NCI-H2196 treated with DMSO at 0.1 percent for 48 hours (cell line): Measurements from ENCODE around the gene ITGA7.

Experiments used
- DNase-seq: peaks from one replicate; lab custom pipeline; 2025; ENCODE audit not compliant: unreplicated experiment; lab: John Stamatoyannopoulos, UW

Gene ITGA7

DNA sequence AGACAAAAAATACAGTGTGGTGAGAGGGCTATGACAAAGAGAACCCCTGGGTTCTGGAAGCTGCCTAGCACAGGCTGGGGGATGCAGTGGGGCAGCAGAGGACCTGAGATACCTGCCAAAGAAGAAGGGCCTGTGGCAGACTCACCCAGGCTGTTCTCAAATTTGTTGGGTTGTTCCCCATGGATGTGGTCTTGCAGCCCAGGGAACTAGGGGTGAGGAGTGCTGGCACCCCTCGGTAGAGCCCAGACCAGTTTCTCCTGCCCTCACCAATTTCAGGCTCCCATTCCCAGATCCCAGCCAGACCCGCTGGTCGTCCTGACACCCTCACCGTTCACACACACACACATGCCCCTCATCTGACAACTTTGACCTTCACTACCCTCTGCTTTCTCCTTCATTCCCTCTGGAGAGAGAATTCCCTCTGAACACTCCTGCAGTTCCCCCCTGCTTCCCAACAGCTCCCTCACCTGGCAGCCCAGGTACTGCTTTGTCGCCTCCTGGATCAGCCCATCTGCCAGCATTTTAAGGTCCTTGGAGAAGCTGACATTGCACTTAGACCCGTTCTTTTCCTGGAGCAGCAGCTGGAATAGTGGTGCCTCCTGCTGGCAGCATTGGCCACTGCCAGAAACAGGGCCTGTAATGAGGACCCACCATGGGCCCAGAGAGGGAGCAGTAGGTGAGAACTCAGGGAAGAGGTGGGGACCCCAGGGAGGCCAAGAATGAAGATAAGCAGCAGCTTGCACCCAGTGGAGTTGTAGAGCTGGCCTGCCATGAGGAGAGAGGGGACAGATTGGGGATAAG is 29.3 kb upstream of the ITGA7 start:
- DNase-seq: peak; percentile 70

DNA sequence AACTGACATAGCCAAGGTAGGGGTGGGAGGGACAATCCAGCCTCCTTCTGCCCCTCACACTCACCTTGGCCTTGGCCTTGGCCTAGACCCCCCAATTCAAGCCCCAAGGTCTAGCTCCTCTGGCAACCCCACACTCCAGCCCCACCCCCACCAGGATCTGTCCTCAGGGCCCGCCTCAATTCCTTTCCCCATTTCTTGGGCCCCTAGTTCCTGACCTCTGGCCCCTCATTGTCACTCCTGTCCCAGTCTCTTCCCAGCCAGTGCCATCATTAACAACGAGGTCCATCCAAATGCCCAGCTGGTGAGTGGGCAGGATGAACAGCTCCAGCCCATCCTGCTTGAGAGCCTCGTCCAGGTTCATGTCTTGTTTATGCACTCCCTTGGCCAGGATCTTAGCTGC is 28.4 kb upstream of the ITGA7 start:
- DNase-seq: no peak

DNA sequence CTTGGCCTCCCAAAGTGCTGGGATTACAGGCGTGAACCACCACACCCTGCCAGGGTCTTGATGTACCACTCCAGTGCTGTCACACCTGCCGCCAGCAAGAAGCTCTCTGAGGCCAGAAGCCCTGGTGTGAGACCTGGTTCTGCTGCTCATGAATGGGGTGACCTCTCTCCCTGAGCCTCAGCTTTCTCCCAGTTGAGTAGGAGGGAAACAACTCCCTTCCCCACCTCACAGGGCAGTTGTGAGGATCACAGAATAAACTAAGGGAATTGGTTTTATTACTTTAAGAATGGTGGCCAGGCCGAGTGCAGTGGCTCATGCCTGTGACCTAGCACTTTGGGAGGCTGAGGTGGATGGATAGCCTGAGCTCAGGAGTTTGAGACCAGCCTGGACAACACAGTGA is 26.9 kb upstream of the ITGA7 start:
- no peak for DNase-seq

DNA sequence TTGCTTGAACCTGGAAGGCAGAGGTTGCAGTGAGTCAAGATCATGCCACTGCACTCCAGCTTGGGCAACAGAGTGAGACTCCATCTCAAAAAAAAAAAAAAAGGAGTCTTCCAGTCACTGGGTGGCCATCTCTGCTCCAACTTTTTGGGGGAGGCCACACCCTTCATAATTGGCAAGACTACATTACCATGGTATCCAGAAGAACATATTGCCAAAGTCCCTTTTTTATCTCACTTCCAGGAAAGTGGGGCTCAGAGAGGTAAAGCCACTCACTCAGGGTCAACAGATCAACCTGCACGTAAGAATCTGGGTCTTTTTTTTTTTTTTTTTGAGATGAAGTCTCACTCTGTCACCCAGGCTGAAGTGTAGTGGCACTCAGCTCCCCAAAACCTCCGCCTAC is 26.2 kb upstream of the ITGA7 start:
- DNase-seq: no peak

DNA sequence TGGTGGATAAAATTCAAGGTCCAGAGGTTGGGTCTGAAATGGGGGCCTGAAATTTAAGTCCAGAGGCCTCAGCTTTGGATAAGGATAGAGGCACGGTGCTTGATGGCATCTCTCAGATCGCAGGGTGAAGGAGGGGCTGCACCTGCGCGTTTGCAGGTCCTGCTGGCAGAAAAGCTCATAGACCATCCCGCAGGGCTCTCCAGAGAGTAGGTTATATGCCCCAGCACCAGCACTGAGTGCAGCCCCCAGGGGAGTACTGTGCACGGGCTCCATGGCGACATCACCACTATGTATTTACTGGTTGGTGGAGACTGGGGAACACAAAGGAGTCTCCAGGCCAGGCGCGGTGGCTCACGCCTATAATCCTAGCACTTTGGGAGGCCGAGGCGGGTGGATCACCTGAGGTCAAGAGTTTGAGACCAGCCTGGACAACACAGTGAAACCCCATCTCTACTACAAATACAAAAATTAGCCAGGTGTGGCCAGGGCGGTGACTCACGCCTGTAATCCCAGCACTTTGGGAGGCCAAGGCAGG is 25.4 kb upstream of the ITGA7 start:
- DNase-seq: no peak

DNA sequence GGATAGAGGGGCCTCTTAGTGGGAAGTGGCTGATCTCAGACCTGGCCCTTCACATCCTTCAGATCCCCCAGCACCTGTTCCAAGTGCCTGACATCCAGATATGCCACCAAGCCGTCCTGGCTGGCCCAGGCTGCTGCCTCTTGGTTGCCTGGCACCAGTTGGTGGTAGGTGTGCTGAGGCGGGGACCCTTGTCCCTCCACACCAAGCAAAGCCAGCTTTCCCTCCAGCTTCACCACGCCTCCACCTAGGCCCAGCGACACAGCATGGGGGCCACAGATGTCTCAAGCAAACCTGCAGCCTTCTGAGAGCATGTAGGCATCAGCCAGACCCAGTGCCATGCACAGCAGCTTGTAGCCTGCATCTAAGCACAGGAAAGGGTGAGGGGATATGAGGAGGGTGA is 24.6 kb upstream of the ITGA7 start:
- DNase-seq: no peak

DNA sequence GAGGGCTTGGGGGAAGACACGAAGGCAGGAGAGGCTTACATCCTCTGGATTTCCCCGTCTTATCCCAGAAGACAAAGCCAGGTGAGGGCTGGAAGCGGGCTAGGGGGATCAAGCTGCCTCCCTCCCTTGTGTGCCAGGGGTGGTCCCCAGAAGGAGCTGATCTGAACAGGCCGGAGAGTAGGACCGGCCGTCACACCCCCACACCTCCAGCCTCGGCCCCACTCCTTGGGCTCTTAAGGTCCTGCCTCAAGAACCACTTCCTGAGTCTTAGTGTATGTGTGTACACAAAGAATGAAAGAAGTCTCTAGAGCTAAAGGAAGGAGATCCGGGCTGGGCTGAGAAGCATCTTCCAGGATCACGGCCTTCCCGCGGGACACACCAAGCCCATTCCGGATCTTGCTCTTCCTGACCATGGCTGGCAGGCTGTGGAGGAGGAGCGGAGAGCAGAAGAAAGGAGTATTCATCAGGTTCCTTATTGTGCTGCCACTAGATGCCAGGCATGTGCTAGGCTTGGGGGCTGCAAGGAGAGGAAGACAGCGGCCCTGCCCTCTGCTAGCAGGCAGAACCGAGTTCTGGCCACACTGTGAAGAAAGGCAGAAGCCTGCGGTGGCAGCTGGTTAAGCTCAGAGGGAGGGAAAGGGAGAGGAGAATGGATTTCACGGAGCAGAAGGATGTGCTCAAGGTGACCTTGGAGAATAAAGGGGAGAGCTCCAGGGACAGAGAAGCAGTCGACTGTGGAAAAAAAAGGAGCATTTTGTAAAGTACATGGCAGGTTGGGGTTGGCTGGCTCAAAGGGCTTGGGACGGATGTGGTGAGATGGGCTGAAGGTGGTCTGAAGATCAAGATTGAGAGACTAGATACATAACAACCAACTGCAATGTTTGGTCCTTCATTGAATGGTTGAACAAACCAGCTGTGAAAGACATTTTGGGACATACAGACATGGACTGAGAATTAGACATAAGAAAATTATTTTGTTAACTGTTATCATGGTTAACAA is 22.4 kb upstream of the ITGA7 start:
- no peak for DNase-seq

DNA sequence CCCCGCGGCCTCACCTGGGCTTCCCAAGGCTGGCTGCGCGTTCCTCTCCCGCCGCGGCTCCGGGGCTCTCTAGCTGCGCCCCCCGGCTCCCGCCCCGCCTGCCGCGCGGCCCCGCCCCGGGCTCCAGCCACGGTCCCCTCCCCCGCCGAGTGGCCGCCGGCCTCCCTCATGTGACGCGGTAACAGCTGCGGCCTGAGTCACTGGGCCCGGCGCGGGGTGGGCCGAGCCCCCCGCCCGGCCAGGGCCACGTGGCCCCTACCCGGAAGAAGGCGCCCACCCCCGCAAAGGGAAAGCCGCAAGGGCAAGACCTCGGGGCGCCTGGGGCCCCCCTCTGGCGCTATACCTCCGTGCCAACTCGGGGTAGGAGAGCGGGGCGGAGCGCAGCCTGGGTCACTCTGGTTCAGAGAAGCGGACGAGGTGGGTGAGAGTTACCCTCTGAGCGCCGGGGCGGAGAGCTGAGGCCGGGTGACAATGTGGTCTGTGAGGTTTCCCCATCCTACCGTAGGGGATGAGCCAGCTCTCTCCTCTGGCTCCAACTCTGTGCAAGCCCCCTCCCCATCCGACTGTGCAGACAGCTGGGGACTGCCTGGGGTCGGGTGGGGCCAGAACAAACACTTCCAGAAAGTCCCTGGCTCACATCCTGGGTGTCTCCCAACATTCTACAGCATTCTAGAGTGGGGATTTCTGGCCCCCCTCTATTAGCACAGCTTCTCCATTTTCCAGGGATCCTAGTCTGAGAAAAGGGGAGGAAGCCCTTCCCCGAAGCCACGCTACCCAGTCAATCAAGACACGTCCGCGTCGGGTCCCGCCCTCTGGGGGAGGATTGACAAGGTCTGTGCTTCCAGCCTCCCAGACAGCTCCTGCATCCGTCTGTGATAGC is 21.5 kb upstream of the ITGA7 start, which contains the start of gene CD63:
TSS of gene CD63 (minus strand) at position 71 of the 880 bp plus-strand sequence. CDS start 668 bp downstream, outside the sequence.
- peak; percentile 69 for DNase-seq

DNA sequence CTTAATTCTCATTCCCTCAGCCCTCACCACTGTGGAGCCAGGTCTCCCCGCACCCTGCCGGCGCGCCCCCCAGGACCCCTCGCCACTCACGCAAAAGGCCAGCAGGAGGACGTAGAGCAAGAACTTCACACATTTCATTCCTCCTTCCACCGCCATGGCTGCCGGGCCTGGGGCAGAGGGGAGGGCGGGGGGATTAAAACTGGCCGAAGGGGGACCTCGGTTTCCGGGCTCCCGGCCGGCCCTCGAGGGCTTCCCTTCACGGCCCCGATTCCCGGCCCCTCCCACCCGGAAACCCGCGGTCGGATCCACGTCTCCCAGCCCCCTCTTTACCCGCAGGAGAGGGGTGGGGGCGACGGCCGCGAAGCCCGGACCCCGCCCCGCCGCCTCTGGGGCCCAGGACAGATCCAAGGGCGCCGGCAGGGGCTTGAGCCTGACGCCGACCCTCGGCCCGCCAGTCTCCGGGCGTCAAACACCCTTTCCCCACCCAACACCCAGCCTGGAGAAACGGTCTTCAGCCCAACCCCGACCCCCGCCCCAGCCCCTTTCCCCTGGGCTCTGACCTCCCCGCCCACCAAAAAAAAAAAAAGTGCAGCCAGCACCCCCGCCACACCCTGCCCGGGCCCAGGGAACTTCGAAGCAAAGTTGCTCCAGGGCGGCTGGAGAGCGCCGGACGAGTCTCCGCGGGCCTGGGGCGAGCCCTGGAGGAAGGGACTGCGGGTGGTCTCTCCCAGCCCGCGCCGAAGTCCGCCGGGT is 20.7 kb upstream of the ITGA7 start:
- no peak for DNase-seq

DNA sequence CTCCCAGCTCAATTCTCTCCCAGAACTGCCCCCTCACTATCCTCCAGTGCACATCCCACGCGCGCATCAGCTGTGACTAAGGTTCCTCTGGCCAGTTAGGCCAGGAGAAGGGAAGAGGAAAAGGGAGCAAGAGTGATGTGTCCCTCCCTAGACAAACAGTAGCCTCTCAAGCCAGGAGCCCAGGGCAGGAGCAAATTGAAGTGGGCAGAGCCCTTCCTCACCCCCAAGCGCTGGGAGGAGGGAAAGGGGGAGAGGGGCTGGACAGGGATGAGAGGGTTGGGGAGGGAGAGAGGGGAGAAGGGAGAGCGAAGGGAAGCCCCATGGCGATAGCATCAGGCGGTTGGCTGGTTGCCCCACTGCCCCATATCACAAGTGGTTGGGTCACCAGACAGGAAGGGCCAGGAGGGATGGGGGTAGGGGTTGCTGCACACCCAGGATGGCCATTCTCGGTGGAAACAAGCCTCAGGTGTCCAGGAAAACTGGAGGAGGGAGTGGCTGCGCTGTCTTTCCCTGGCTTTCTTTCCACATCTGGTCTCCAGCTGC is 20.0 kb upstream of the ITGA7 start:
- DNase-seq: peak; percentile 40

DNA sequence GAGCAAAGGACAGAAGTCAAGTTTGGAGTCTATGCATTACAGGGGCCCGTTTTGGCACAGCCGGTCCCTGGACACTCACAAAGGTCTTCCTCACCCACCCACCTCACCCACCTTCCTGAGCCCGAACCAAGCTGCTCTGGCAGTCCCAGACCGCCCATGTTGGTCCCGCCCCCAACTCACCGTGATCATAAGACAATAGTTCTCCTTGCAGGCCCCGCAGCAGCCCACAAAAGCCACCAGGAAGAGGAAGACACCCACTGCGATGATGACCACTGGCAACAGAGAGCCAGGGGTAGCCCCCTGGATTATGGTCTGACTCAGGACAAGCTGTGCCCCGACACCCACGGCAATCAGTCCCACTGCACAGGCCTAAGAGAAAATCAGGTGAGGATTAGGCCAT is 19.3 kb upstream of the ITGA7 start:
- DNase-seq: no peak

DNA sequence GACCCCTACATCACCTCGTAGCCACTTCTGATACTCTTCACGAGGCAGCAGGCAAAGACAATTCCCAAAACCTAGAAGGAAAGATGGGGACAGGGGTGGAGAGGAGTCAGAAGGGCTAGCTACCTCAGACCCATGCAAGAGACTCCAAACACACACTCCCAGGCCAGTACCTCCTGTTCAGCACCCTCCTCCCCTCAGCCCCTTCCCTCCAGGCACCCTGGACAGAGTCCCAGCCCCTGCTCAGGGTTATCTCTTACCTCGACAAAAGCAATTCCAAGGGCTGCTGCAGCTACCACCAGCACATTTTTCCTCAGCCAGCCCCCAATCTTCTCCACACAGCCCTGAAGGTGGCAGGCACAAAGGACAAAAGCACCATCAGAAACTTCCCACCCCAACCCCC is 17.9 kb upstream of the ITGA7 start:
- no peak for DNase-seq

DNA sequence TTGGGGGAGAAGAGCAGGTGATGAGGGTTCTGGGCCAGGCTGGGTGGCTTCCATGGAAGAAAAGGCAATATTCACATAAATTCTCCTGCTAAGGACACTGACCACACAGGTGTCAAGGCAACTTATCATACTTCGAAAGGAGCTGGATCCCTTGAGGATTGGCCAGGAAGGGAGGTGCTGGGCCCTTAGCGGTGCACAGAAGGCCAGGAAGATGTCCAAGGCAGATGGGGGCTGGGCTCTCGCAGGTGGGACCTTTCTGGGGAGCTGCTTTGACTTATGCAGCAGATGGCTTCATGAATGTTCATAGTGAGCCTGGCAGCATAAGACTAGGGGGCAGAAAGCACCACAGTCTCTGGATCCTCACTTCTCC is 17.2 kb upstream of the ITGA7 start:
- no peak for DNase-seq

DNA sequence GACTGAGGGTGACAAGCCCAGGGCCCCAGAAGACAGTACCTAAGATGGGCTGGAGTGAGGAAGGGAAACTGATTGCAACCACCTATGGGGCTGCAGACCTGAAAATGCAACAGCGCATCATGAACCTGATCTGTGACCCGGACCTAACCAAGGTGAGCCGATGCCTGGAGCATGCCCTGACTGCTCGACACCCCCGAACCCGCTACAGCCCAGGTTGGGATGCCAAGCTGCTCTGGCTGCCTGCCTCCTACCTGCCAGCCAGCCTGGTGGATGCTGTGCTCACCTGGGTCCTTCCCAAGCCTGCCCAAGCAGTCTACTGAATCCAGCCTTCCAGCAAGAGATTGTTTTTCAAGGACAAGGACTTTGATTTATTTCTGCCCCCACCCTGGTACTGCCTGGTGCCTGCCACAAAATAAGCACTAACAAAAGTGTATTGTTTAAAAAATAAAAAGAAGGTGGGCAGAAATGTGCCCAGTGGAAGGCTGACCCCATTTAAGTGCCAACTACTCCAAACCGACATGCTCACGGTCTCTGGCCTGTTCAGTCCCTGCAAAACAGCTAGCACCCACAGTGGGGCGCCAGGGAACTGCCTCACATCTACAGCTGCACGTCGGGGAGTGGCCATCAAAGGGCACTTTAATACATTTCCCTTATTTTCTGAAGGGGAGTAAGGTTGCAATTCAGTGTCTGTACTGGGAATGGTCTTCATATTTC is 16.7 kb upstream of the ITGA7 start:
- peak; percentile 38 for DNase-seq

DNA sequence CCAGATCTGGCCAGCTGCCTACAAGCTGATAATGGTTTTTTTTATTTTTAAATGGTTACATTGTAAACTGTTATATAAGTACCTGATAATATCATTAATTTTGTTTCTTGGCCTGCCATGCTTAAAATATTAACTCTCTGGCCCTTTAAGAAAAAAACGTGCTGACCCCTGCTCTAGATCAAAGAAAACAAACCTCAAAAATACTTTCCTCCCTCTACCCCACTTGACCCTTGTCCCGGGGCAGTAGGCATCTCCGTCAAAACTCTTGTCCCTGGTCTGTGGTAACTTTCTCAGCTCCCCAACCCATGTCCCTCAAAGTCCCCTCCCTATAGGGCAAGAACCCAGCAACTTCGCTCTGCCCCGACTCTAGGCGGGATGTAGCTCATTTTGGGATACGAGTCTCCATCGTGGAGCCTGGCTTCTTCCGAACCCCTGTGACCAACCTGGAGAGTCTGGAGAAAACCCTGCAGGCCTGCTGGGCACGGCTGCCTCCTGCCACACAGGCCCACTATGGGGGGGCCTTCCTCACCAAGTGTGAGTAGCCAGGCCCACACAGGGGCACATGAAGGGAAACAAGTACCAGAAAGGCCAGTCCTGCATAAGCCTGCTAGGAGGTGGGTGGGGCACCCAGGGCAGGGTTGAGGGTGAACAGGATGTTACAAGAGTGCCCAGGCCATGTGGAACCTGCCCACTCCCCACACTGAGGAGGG is 16.0 kb upstream of the ITGA7 start:
- DNase-seq: no peak

DNA sequence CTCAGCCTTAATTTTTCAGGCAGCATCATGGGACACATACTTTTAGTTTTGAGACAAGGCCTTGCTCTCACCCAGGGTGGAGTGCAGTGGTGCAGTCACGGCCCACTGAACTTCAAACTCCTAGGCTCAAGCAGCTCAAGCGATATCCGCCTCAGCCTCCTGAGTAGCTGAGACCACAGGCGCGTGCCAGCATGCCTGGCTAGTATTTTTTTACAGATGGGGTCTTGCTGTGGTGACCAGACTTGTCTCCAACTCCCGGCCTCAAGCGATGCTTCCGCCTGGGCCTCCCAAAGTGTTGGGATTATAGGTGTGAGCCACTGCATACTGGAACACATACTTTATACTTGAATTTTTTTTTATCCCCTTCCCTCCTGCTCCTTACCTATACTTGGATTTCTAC is 15.2 kb upstream of the ITGA7 start:
- DNase-seq: no peak

DNA sequence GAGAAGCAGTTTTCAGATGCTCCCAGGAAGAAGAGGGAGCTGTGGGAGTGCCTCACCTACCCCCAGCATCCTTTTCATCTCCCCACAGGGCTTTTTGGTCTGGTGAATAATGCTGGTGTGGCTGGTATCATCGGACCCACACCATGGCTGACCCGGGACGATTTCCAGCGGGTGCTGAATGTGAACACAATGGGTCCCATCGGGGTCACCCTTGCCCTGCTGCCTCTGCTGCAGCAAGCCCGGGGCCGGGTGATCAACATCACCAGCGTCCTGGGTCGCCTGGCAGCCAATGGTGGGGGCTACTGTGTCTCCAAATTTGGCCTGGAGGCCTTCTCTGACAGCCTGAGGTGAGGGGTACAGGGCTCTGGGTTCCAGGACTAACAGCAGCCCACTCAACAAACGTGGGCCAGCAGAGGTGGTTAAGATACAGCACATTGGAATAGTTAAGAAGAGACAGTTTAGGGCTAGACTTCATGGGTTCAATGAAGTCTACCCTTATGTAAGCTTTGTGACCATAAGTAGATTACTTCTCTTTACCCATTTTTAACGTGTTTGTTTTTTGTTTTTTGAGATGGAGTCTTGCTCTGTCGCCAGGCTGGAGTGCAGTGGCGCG is 14.0 kb upstream of the ITGA7 start:
- DNase-seq: no peak

DNA sequence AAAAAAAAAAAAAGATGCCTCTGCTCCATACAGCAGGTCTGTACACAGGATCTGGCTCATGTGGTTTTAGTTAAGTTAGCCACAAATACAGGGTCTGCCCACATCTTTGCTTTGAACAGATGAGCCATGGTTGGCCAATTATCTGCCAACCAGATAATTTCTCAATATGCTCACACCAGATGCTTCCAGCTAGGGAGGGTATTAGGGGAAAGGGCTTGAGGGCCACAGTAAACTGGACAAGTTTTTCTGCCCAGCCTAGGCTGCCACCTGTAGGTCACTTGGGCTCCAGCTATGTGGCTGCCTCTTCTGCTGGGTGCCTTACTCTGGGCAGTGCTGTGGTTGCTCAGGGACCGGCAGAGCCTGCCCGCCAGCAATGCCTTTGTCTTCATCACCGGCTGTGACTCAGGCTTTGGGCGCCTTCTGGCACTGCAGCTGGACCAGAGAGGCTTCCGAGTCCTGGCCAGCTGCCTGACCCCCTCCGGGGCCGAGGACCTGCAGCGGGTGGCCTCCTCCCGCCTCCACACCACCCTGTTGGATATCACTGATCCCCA is 13.3 kb upstream of the ITGA7 start:
- DNase-seq: peak; percentile 89
